Smooth muscle cell (in vitro differentiated cells): ENCODE data around the gene MED12. TPM values are rescaled to one million over a fixed set of nuclear protein-coding genes. Genes with fewer than 3 reads are reported as not detected.
A peak's percentile ranks its signal among the peaks of the same experiment; 100 is the strongest.

ENCODE experiments used
- DNase-seq: peaks from one replicate; lab custom pipeline; 2025; ENCODE audit not compliant: unreplicated experiment; lab: John Stamatoyannopoulos, UW
- H2AFZ ChIP-seq: fragments of 200-600 bp; sonication (generic); 2 replicates; pipeline ENCODE4 v1.6.0; 2016; ENCODE audit warnings: antibody characterized with exemption, low read depth, mild to moderate bottlenecking
- H3F3A ChIP-seq: fragments of 200-600 bp; sonication (generic); 2 replicates; pipeline ENCODE4 v1.6.0; 2017; ENCODE audit warnings: antibody characterized with exemption, low read depth
- H3K27ac ChIP-seq: fragments of 200-600 bp; sonication (generic); 2 replicates; pipeline ENCODE4 v1.5.1; 2016; ENCODE audit warnings: low read depth, mild to moderate bottlenecking
- H3K27me3 ChIP-seq: fragments of 200-600 bp; sonication (generic); 2 replicates; pipeline ENCODE4 v1.6.1; 2016; ENCODE audit warnings: low read depth, mild to moderate bottlenecking
- H3K36me3 ChIP-seq: fragments of 200-600 bp; sonication (generic); 2 replicates; pipeline ENCODE4 v1.5.1; 2016; ENCODE audit warnings: low read depth
- H3K4me1 ChIP-seq: fragments of 200-600 bp; sonication (generic); 2 replicates; pipeline ENCODE4 v1.5.1; 2016; ENCODE audit warnings: low read depth
- H3K4me2 ChIP-seq: fragments of 200-600 bp; sonication (generic); 2 replicates; pipeline ENCODE4 v1.6.0; 2016; ENCODE audit warnings: mild to moderate bottlenecking
- H3K4me3 ChIP-seq: fragments of 200-600 bp; sonication (generic); 2 replicates; pipeline ENCODE4 v1.5.1; 2016; ENCODE audit warnings: mild to moderate bottlenecking
- H3K79me2 ChIP-seq: fragments of 200-600 bp; sonication (generic); 2 replicates; pipeline ENCODE4 v1.6.0; 2016; ENCODE audit warnings: low read depth, mild to moderate bottlenecking
- H3K9ac ChIP-seq: fragments of 200-600 bp; sonication (generic); 2 replicates; pipeline ENCODE4 v1.6.0; 2016; ENCODE audit warnings: low read depth
- H3K9me3 ChIP-seq: fragments of 200-600 bp; sonication (generic); replicated peaks from 2 replicates; pipeline ENCODE4 v1.5.1; 2016; ENCODE audit warnings: low read depth
- H4K20me1 ChIP-seq: fragments of 200-600 bp; sonication (generic); 2 replicates; pipeline ENCODE4 v1.6.0; 2016; ENCODE audit warnings: low read depth
- WGBS: methylation state at CpG from one replicate; pipeline ENCODE4 v1.1.7; 2016; ENCODE audit warnings: low lambda C conversion rate; 5-methylcytosine and 5-hydroxymethylcytosine counted together
- polyA plus RNA-seq: library from polyadenylated mRNA; unstranded; fragments of >200 nt; fragmentation: Nextera tagmentation; extraction: Ambion mirVana; gene quantifications from 2 replicates; pipeline ENCODE4 v1.2.1, GENCODE V29; 2016
- total RNA-seq: library from RNA; depleted of rRNA; stranded (reverse); fragments of >200 nt; gene quantifications from 2 replicates; pipeline ENCODE4 v1.2.3, GENCODE V29; 2014
- TF ChIP-seq, protein P1 (sequence below): fragments of 200-600 bp; sonication (generic); IDR thresholded peaks from 2 replicates; pipeline ENCODE4 v1.5.1; 2017; ENCODE audit warnings: borderline replicate concordance, mild to moderate bottlenecking, antibody characterized with exemption; ENCODE audit not compliant: insufficient read depth, poor library complexity, severe bottlenecking

MED12 gene
- total and polyA plus RNA-seq, 2 experiments from 2014 or later = 11.8 to 25.4 TPM

- no peaks in the 10 kb centered on the region for H4K20me1 ChIP-seq
- peak overlapping the region; percentile 82 for H3K4me2 ChIP-seq
- H2AFZ ChIP-seq = no peak overlapping the region
Observed at GRCh38 chrX:71117358-71117757, 1.0 kb upstream of the MED12 start.

GRCh38 chrX:71118985-71119535, 664 bp downstream of the MED12 start:
- Histone ChIP-seq H3K4me2 (peak overlapping the region; percentile 82), H3K27ac (no peak overlapping the region), H3K9me3 (no peaks in the 10 kb centered on the region), H3K79me2 (peaks cover 4% of the 10 kb centered on the region), H3K9ac (peak overlapping the region; percentile 93), H3K27me3 (no peaks in the 10 kb centered on the region), H2AFZ (no peak overlapping the region), H3K4me1 (no peaks in the 10 kb centered on the region), H4K20me1 (no peaks in the 10 kb centered on the region), H3F3A (no peaks in the 10 kb centered on the region), H3K4me3 (peak overlapping the region; percentile 84), H3K36me3 (no peaks in the 10 kb centered on the region)
- WGBS = 50% methylated on average over 14 of the region's 17 CpGs
- TF ChIP-seq, protein P1, sequence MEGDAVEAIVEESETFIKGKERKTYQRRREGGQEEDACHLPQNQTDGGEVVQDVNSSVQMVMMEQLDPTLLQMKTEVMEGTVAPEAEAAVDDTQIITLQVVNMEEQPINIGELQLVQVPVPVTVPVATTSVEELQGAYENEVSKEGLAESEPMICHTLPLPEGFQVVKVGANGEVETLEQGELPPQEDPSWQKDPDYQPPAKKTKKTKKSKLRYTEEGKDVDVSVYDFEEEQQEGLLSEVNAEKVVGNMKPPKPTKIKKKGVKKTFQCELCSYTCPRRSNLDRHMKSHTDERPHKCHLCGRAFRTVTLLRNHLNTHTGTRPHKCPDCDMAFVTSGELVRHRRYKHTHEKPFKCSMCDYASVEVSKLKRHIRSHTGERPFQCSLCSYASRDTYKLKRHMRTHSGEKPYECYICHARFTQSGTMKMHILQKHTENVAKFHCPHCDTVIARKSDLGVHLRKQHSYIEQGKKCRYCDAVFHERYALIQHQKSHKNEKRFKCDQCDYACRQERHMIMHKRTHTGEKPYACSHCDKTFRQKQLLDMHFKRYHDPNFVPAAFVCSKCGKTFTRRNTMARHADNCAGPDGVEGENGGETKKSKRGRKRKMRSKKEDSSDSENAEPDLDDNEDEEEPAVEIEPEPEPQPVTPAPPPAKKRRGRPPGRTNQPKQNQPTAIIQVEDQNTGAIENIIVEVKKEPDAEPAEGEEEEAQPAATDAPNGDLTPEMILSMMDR = no peak
- no peak for DNase-seq

More at GRCh38 chrX:71117358-71117757, 1.0 kb upstream of the MED12 start:
- Histone ChIP-seq H3K36me3 (no peaks in the 10 kb centered on the region), H3K9ac (no peak overlapping the region), H3K9me3 (no peaks in the 10 kb centered on the region), H3K4me1 (no peaks in the 10 kb centered on the region), H3F3A (no peaks in the 10 kb centered on the region), H3K27ac (no peak overlapping the region), H3K27me3 (no peaks in the 10 kb centered on the region), H3K4me3 (no peak overlapping the region), H3K79me2 (peaks cover 4% of the 10 kb centered on the region)
- TF ChIP-seq, protein P1 = no peak
- 88% methylated on average over 10 of the region's 10 CpGs for WGBS
- DNase-seq = no peak

DNA sequence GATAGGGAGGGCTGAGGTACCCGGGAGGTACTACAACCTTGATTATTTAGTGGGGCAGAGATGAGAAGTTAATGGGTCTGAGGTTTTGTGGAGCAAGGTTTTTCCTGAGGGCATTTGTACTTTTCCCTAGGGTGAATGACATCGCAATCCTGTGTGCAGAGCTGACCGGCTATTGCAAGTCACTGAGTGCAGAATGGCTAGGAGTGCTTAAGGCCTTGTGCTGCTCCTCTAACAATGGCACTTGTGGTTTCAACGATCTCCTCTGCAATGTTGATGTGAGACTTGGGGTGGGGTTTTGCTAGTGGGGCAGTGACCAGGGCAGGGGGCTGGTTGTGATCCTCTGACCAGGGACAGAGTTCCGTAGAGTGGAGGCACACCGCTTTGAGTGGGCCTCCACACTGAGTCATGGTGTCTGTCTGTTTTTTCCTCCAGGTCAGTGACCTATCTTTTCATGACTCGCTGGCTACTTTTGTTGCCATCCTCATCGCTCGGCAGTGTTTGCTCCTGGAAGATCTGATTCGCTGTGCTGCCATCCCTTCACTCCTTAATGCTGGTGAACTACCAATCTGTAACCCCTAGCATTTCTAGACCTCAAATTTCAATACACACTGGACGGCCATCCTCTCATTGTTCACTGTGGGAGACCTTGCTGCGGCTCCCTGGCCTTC, 9.9 kb downstream of the MED12 start:
- Histone ChIP-seq H3K4me2 (no peak overlapping the region), H4K20me1 (no peaks in the 10 kb centered on the region), H3K4me1 (no peaks in the 10 kb centered on the region), H3K27me3 (no peaks in the 10 kb centered on the region), H3K9me3 (no peaks in the 10 kb centered on the region), H2AFZ (no peak overlapping the region), H3K9ac (no peak overlapping the region), H3F3A (no peaks in the 10 kb centered on the region), H3K79me2 (no peaks in the 10 kb centered on the region), H3K4me3 (no peak overlapping the region), H3K27ac (no peak overlapping the region), H3K36me3 (no peaks in the 10 kb centered on the region)
- TF ChIP-seq, protein P1 = no peak
- 77% methylated on average over 12 of the region's 12 CpGs for WGBS
- DNase-seq = no peak
